H1 (cell line): ENCODE results near the gene PDXP. TPM values are rescaled to one million over a fixed set of nuclear protein-coding genes. Genes with fewer than 3 reads are reported as not detected.

Experiments
- CTCF ChIA-PET: fragments of 300-600 bp; sonication (Branson Sonifier 250); formaldehyde crosslinking; loops from one replicate; lab custom pipeline; 2021; ENCODE audit not compliant: partially characterized antibody; lab: Charles Lee
- POLR2A ChIA-PET: fragments of 300-600 bp; sonication (Branson Sonifier 250); formaldehyde crosslinking; loops from one replicate; lab custom pipeline; 2021; ENCODE audit warnings: inconsistent platforms; ENCODE audit not compliant: partially characterized antibody; lab: Charles Lee
- DNase-seq, 2 experiments: peaks; one replicate each; pipeline versions ENCODE4 v3.0.0 to v3.0.0-alpha.2; 2010 to 2022; ENCODE audit warnings: low spot score in 2 of 2, low read depth in 1 of 2, mixed read lengths in 1 of 2
- FAIRE-seq: peaks from 2 replicates; lab custom pipeline; 2011; peaks lifted over from hg19 to GRCh38; lab: Jason Lieb, UNC
- H2AFZ ChIP-seq: 2 replicates; pipeline ENCODE4 v1.8.1; 2012; ENCODE audit warnings: low read length, inconsistent platforms
- H2AK5ac ChIP-seq: 2 replicates; pipeline ENCODE4 v1.6.1; 2013; ENCODE audit warnings: low read depth, low read length
- H2BK120ac ChIP-seq: replicated peaks from 2 replicates; pipeline ENCODE3; 2013; ENCODE audit warnings: low read depth, low read length, inconsistent platforms
- H2BK12ac ChIP-seq: 2 replicates; pipeline ENCODE4 v1.6.1; 2013; ENCODE audit warnings: low read depth, low read length
- H2BK15ac ChIP-seq: 2 replicates; pipeline ENCODE4 v1.6.1; 2013; ENCODE audit warnings: low read length
- H2BK20ac ChIP-seq: 2 replicates; pipeline ENCODE4 v1.6.1; 2013; ENCODE audit warnings: low read length
- H2BK5ac ChIP-seq: 2 replicates; pipeline ENCODE4 v1.6.1; 2013; ENCODE audit warnings: low read depth, low read length
- H3K14ac ChIP-seq: 2 replicates; pipeline ENCODE4 v1.6.1; 2013; ENCODE audit warnings: inconsistent platforms; ENCODE audit not compliant: insufficient read length
- H3K18ac ChIP-seq: 2 replicates; pipeline ENCODE4 v1.6.1; 2013; ENCODE audit warnings: low read length; ENCODE audit errors: extremely low read depth
- H3K23ac ChIP-seq: 2 replicates; pipeline ENCODE4 v1.6.1; 2013; ENCODE audit warnings: inconsistent platforms; ENCODE audit not compliant: insufficient read length
- H3K23me2 ChIP-seq: 2 replicates; pipeline ENCODE4 v1.6.1; 2013; ENCODE audit warnings: low read depth, low read length
- H3K27ac ChIP-seq: 2 replicates; pipeline ENCODE4 v1.6.1; 2011; ENCODE audit warnings: low read depth, low read length, inconsistent platforms
- H3K27me3 ChIP-seq, 4 experiments: replicated peaks in 1 of 4; 1 replicate in 1 of 4; 2 replicates in 3 of 4; pipeline versions ENCODE4 v1.6.1 to v1.8.1; 2011 to 2013; ENCODE audit warnings: low read length in 3 of 4, mild to moderate bottlenecking in 3 of 4, inconsistent platforms in 2 of 4, mixed read lengths in 2 of 4, moderate library complexity in 1 of 4; ENCODE audit not compliant: control insufficient read depth in 3 of 4, insufficient read depth in 3 of 4; ENCODE audit errors: extremely low read depth in 1 of 4
- H3K36me3 ChIP-seq, 4 experiments: 2 replicates each; pipeline versions ENCODE4 v1.6.1 to v1.8.1; 2011 to 2013; ENCODE audit warnings: mild to moderate bottlenecking in 4 of 4, low read length in 3 of 4, moderate library complexity in 2 of 4, control low read depth in 1 of 4, inconsistent platforms in 1 of 4; ENCODE audit not compliant: insufficient read depth in 4 of 4, control insufficient read depth in 2 of 4
- H3K4ac ChIP-seq: replicated peaks from 2 replicates; pipeline ENCODE3; 2013; ENCODE audit warnings: low read length, low read depth, mixed read lengths, inconsistent platforms; ENCODE audit not compliant: insufficient read length
- H3K4me1 ChIP-seq, 4 experiments: replicated peaks in 1 of 4; 1 replicate in 1 of 4; 2 replicates in 3 of 4; pipeline versions ENCODE4 v1.6.1 to v1.8.1; 2011 to 2013; ENCODE audit warnings: low read length in 3 of 4, inconsistent platforms in 2 of 4, mixed read lengths in 1 of 4; ENCODE audit not compliant: insufficient read depth in 4 of 4, control insufficient read depth in 3 of 4
- H3K4me2 ChIP-seq, 2 experiments: 2 replicates each; pipeline versions ENCODE4 v1.6.1 to v1.8.1; 2011 to 2013; ENCODE audit warnings: low read depth in 2 of 2, low read length in 2 of 2, control low read depth in 1 of 2, inconsistent platforms in 1 of 2, mild to moderate bottlenecking in 1 of 2; ENCODE audit not compliant: insufficient read depth in 1 of 2
- H3K4me3 ChIP-seq, 4 experiments: fragments of 200-600, 300-600 bp in 1 of 4; sonication (generic), shearing (Covaris generic), sonication (Bioruptor Twin) in 1 of 4; 2 replicates each; pipeline versions ENCODE4 v1.5.1 to v1.8.1; 2011 to 2016; ENCODE audit warnings: low read length in 4 of 4, low read depth in 3 of 4, control low read depth in 2 of 4, inconsistent platforms in 2 of 4, mild to moderate bottlenecking in 2 of 4, mixed read lengths in 1 of 4, moderate library complexity in 1 of 4; ENCODE audit not compliant: insufficient read depth in 2 of 4; ENCODE audit errors: extremely low read depth in 1 of 4
- H3K56ac ChIP-seq: replicated peaks from 2 replicates; pipeline ENCODE3; 2013; ENCODE audit warnings: low read depth, mild to moderate bottlenecking, mixed read lengths, low read length, inconsistent platforms; ENCODE audit not compliant: insufficient read length
- H3K79me1 ChIP-seq: 2 replicates; pipeline ENCODE4 v1.6.1; 2013; ENCODE audit warnings: low read depth, low read length, control low read depth
- H3K79me2 ChIP-seq, 2 experiments: 2 replicates each; pipeline versions ENCODE4 v1.6.1 to v1.8.1; 2012 to 2013; ENCODE audit warnings: low read length in 2 of 2, mild to moderate bottlenecking in 2 of 2, inconsistent platforms in 1 of 2; ENCODE audit not compliant: insufficient read depth in 2 of 2, control insufficient read depth in 1 of 2
- H3K9ac ChIP-seq, 4 experiments: replicated peaks in 1 of 4; 1 replicate in 1 of 4; 2 replicates in 3 of 4; pipeline versions ENCODE4 v1.6.1 to v1.8.1; 2011 to 2013; ENCODE audit warnings: low read depth in 3 of 4, low read length in 3 of 4, control low read depth in 2 of 4, mild to moderate bottlenecking in 2 of 4, moderate library complexity in 2 of 4, inconsistent platforms in 1 of 4; ENCODE audit errors: extremely low read depth in 1 of 4
- H3K9me3 ChIP-seq, 2 experiments: 2 replicates each; pipeline versions ENCODE4 v1.6.1 to v1.8.1; 2012 to 2013; ENCODE audit warnings: mild to moderate bottlenecking in 2 of 2, moderate library complexity in 2 of 2, control low read depth in 1 of 2, inconsistent platforms in 1 of 2, low read depth in 1 of 2, low read length in 1 of 2, mixed read lengths in 1 of 2; ENCODE audit not compliant: insufficient read depth in 2 of 2
- H4K20me1 ChIP-seq, 2 experiments: replicated peaks in 1 of 2; 2 replicates each; pipeline versions ENCODE3 to v1.8.1; 2011 to 2013; ENCODE audit warnings: inconsistent platforms in 2 of 2, low read length in 2 of 2, mild to moderate bottlenecking in 1 of 2; ENCODE audit not compliant: insufficient read depth in 2 of 2, control insufficient read depth in 1 of 2
- H4K5ac ChIP-seq: 2 replicates; pipeline ENCODE4 v1.6.1; 2013; ENCODE audit warnings: low read length, low read depth, mixed read lengths, inconsistent platforms; ENCODE audit not compliant: insufficient read length
- H4K8ac ChIP-seq: 2 replicates; pipeline ENCODE4 v1.8.0; 2013; ENCODE audit warnings: mild to moderate bottlenecking, moderate library complexity, low read length, inconsistent platforms; ENCODE audit not compliant: insufficient read depth; ENCODE audit errors: extremely low read depth
- H4K91ac ChIP-seq: replicated peaks from 2 replicates; pipeline ENCODE3; 2013; ENCODE audit warnings: low read length, mixed read lengths, inconsistent platforms; ENCODE audit not compliant: insufficient read length
- JUN ChIP-seq: IDR thresholded peaks from 2 replicates; pipeline ENCODE4 v1.6.1; 2011; ENCODE audit warnings: low read depth, mild to moderate bottlenecking, improper control_type of control experiment, low read length
- WGBS, 2 experiments: shearing (Covaris generic) in 1 of 2; methylation state at CpG; one replicate each; pipeline versions ENCODE4 v1.1.6 to v1.1.7; 2013 to 2015; ENCODE audit warnings: low lambda C conversion rate in 2 of 2, mixed read lengths in 2 of 2, inconsistent platforms in 1 of 2, low coverage in 1 of 2, missing lambda C conversion rate in 1 of 2; ENCODE audit not compliant: insufficient replicate concordance in 2 of 2, insufficient coverage in 1 of 2, insufficient read length in 1 of 2; ENCODE audit errors: extremely low coverage in 1 of 2, missing lambda C conversion rate in 1 of 2; 5-methylcytosine and 5-hydroxymethylcytosine counted together
- polyA plus RNA-seq, 7 experiments: library from polyadenylated mRNA; depleted of rRNA in 3 of 7; stranded (reverse) in 5 of 7; unstranded in 2 of 7; fragments of >200 nt in 5 of 7; fragments of 200-250 nt in 2 of 7; gene quantifications; 1 replicate in 5 of 7; 2 replicates in 1 of 7; 4 replicates in 1 of 7; pipeline versions ENCODE4 v1.2.1 to v1.2.3, GENCODE V29; 2011 to 2013; ENCODE audit warnings: missing spikeins in 2 of 7, mixed read lengths in 2 of 7
- total RNA-seq: library from RNA; stranded (reverse); fragmentation: NEBNext Ultra II Directional; extraction: Animal tissue kit (Norgen Biotek cat#: 25700); gene quantifications from 2 replicates; pipeline ENCODE4 v1.2.1, GENCODE V29; 2021

Gene PDXP
- total and polyA plus RNA-seq, 2 of the 8 experiments (the other 6 are each of a cell fraction or from before 2014, with no cell fraction given) = 36.6 to 67.7 TPM

DNA sequence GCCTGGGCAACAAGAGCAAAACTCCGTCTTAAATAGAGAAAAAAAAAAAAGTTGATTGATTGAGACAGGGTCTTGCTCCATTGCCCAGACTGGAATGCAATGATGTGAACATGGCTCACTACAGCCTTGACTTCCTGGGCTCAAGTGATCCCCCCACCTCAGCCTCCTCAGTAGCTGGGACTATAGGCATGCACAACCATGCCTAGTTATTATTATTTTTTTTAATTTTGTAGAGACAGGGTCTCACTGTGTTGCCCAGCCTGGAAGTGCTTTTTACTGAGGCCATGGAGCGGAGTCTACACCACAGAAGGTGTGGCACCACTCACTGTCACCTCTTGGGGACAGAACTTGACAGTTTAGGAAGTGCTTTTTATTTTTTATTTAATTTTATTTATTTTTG is 56.1 kb downstream of the PDXP start:
- H3K79me1 ChIP-seq = no peaks in the 10 kb centered on the region
- H3K4me2 ChIP-seq = no peak overlapping the region
- peaks cover 6 to 10% of the 10 kb centered on the region in 2 experiments for H4K20me1 ChIP-seq
- no peak for TF ChIP-seq JUN
- no peak overlapping the region for H3K9ac ChIP-seq
- no peaks in the 10 kb centered on the region for H3K79me2 ChIP-seq
- no peak overlapping the region for H2AFZ ChIP-seq
- H4K5ac ChIP-seq = no peak overlapping the region
- H3K23ac ChIP-seq = no peak overlapping the region
- no peak overlapping the region for H2BK12ac ChIP-seq
- no peak overlapping the region for H3K18ac ChIP-seq
- ChIA-PET CTCF (no interaction called here), POLR2A (interaction anchor here (1.4 to 2.1 kb wide), 2 partner anchors 10 to 19 kb away, joined by 4 to 9 read pairs; no protein-coding TSS in a partner anchor)
- H2AK5ac ChIP-seq = no peak overlapping the region
- DNase-seq = no peak
- no peak overlapping the region for H3K56ac ChIP-seq
- no peaks in the 10 kb centered on the region for H3K9me3 ChIP-seq
- no peaks in the 10 kb centered on the region for H3K23me2 ChIP-seq
- H4K8ac ChIP-seq = no peak overlapping the region
- no peak overlapping the region for H2BK5ac ChIP-seq
- H3K14ac ChIP-seq = no peak overlapping the region
- H3K4me1 ChIP-seq = no peaks in the 10 kb centered on the region
- H3K4me3 ChIP-seq = no peak overlapping the region
- 93% methylated on average over 2 of the region's 2 CpGs; no CpG with 5 or more reads in 1 of the 2 experiments for WGBS, 2 experiments
- H3K27me3 ChIP-seq = no peaks in the 10 kb centered on the region
- H2BK15ac ChIP-seq = no peak overlapping the region
- FAIRE-seq = no peak
- no peak overlapping the region for H4K91ac ChIP-seq
- no peak overlapping the region for H2BK20ac ChIP-seq
- no peak overlapping the region for H3K4ac ChIP-seq
- H3K36me3 ChIP-seq = peaks cover 7 to 39% (median 21%) of the 10 kb centered on the region in 4 experiments
- H2BK120ac ChIP-seq = no peak overlapping the region
- H3K27ac ChIP-seq = no peak overlapping the region
